Body of pancreas (tissue), 4 donors: ENCODE measurements around the gene PSG6.

Experiments used
- POLR2A ChIP-seq, 3 donors: fragments of 450-650 bp; IDR thresholded peaks; one replicate each; pipeline ENCODE4 v1.6.1; 2016; ENCODE audit warnings: antibody characterized with exemption in 3 of 3, mild to moderate bottlenecking in 2 of 3
- TF ChIP-seq, protein P1 (sequence below), 7 experiments: fragments of 450-650 bp in 4 of 7; fragments of 200-600 bp in 3 of 7; sonication (generic) in 3 of 7; IDR thresholded peaks; one replicate each; pipeline ENCODE4 v1.5.1; 2016 to 2019; ENCODE audit warnings: antibody characterized with exemption in 7 of 7

- TF ChIP-seq, protein P1, sequence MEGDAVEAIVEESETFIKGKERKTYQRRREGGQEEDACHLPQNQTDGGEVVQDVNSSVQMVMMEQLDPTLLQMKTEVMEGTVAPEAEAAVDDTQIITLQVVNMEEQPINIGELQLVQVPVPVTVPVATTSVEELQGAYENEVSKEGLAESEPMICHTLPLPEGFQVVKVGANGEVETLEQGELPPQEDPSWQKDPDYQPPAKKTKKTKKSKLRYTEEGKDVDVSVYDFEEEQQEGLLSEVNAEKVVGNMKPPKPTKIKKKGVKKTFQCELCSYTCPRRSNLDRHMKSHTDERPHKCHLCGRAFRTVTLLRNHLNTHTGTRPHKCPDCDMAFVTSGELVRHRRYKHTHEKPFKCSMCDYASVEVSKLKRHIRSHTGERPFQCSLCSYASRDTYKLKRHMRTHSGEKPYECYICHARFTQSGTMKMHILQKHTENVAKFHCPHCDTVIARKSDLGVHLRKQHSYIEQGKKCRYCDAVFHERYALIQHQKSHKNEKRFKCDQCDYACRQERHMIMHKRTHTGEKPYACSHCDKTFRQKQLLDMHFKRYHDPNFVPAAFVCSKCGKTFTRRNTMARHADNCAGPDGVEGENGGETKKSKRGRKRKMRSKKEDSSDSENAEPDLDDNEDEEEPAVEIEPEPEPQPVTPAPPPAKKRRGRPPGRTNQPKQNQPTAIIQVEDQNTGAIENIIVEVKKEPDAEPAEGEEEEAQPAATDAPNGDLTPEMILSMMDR (IDR thresholded peaks at IDR 0.05), result no peak
- no peak for TF ChIP-seq POLR2A (IDR thresholded peaks at IDR 0.05)
Observed at GRCh38 chr19:42965176-42965575, 47.5 kb upstream of the PSG6 start.
